ENCODE results near the gene RAB4A. TPM values are rescaled to one million over a fixed set of nuclear protein-coding genes. Genes with fewer than 3 reads are reported as not detected.

The RAB4A gene
- polyA plus RNA-seq, 3 donors, result 22.3 to 34.8 (median 34.5) TPM

DNA sequence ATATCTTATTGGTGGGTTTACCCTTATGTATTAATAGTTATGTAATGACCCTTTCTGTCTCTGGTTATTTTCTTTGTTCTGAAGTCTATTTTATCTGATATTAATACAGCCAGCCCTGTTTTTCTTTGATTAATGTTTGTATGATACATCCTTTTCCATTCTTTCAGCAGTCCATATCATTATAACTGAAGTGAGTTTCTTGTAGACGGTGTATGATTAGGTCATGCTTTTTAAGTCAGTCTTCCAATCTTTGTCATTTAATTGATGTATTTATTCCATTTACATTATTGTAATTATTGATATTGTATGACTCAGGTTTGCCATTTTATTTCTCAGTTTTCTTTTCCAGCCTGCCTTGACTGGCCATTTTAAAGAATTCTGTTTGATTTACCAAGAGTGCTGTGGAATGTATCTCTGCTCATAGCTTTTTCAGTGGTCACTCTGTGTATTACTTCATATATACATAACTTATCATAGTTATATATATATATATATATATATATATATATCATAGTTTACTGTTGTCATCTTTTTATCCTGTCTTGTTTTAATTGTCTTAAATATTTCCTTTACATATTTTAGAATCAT, 10.5 kb downstream of the RAB4A start:
- H3K79me2 ChIP-seq (ENCODE audit: insufficient read depth, low read length), result peaks cover 96% of the 10 kb centered on the region

DNA sequence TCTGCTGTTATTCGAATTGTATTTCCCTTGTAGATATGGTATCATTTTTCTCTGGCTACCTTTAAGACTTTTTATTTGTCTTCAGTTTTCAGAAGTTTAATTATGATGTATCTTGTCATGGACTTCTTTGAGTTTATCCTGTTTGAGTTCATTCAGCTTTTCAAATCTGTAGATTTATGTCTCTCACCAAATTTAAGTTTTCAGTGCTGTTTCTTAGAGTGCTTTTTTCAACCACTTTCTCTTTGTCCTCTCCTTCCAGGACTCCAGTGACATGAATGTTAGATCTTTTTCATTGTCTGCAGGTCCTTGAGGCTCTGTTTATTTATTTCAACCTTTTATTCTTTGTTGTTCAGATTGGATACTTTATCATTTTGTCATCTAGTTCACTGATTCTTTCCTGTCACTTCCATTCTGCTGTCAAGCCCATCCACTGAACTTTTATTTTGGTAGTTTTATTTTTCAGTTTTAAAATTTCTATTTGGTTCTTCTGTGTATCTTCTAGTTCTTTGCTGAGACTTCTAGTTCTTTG, 11.4 kb downstream of the RAB4A start:
- peaks cover 92% of the 10 kb centered on the region for H4K20me1 ChIP-seq (ENCODE audit: insufficient read depth, low read length)

More for the DNA sequence above, 10.5 kb downstream of the RAB4A start:
- Histone ChIP-seq H3K9me3 (replicated peaks in 1 of 2; ENCODE audit: control insufficient read depth in 1 of 2, insufficient read depth in 1 of 2, low read length in 2 of 2) (no peaks in the 10 kb centered on the region), H2AFZ (ENCODE audit: insufficient read depth, low read depth, low read length, poor library complexity, severe bottlenecking) (no peak overlapping the region), H3K4me1 (ENCODE audit: control insufficient read depth in 1 of 2, insufficient read depth in 2 of 2, low read length in 2 of 2) (peaks cover 0 to 15% of the 10 kb centered on the region in 2 donors), H3K4me3 (replicated peaks in 1 of 3; ENCODE audit: low read depth in 2 of 3, low read length in 3 of 3) (no peak overlapping the region), H3K4me2 (replicated peaks; ENCODE audit: extremely low read depth, low read length, poor library complexity, severe bottlenecking) (no peak overlapping the region), H3K27ac (ENCODE audit: low read depth in 1 of 2, low read length in 2 of 2) (no peak overlapping the region), H3K27me3 (ENCODE audit: control insufficient read depth in 2 of 2, insufficient read depth in 2 of 2, low read length in 2 of 2) (no peaks in the 10 kb centered on the region), H4K20me1 (ENCODE audit: insufficient read depth, low read length) (peaks cover 90% of the 10 kb centered on the region), H3K36me3 (replicated peaks in 1 of 2; ENCODE audit: control insufficient read depth in 1 of 2, insufficient read depth in 2 of 2, low read length in 2 of 2) (peaks cover 0 to 13% of the 10 kb centered on the region in 2 donors), H3K9ac (ENCODE audit: insufficient read depth, low read length, poor library complexity, severe bottlenecking) (no peak overlapping the region)
- Mint-ChIP-seq H3K27ac (no peak overlapping the region), H3K4me3 (no peak overlapping the region), H3K9me3 (no peaks in the 10 kb centered on the region), H3K27me3 (ENCODE audit: low read depth in 3 of 3) (no peaks in the 10 kb centered on the region), H3K4me1 (peaks cover 21% of the 10 kb centered on the region), H3K36me3 (peaks cover 13 to 18% of the 10 kb centered on the region in 2 donors)
- DNase-seq, result no peak
- TF ChIP-seq, protein P1, sequence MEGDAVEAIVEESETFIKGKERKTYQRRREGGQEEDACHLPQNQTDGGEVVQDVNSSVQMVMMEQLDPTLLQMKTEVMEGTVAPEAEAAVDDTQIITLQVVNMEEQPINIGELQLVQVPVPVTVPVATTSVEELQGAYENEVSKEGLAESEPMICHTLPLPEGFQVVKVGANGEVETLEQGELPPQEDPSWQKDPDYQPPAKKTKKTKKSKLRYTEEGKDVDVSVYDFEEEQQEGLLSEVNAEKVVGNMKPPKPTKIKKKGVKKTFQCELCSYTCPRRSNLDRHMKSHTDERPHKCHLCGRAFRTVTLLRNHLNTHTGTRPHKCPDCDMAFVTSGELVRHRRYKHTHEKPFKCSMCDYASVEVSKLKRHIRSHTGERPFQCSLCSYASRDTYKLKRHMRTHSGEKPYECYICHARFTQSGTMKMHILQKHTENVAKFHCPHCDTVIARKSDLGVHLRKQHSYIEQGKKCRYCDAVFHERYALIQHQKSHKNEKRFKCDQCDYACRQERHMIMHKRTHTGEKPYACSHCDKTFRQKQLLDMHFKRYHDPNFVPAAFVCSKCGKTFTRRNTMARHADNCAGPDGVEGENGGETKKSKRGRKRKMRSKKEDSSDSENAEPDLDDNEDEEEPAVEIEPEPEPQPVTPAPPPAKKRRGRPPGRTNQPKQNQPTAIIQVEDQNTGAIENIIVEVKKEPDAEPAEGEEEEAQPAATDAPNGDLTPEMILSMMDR (IDR thresholded peaks at IDR 0.05), result no peak
- intact Hi-C loops (cut with micrococcal nuclease), result no loop called here
- no CpG with 5 or more reads among the region's 1 CpG for WGBS (ENCODE audit: insufficient coverage)

More for the DNA sequence above, 11.4 kb downstream of the RAB4A start:
- H3K4me2 ChIP-seq (replicated peaks; ENCODE audit: extremely low read depth, low read length, poor library complexity, severe bottlenecking), result no peak overlapping the region
- H3K9me3 Mint-ChIP-seq, result no peaks in the 10 kb centered on the region
- no peak overlapping the region for H3K27ac ChIP-seq (ENCODE audit: low read depth in 1 of 2, low read length in 2 of 2)
- H3K4me3 ChIP-seq (replicated peaks in 1 of 3; ENCODE audit: low read depth in 2 of 3, low read length in 3 of 3), result no peak overlapping the region
- H3K27me3 ChIP-seq (ENCODE audit: control insufficient read depth in 2 of 2, insufficient read depth in 2 of 2, low read length in 2 of 2), result no peaks in the 10 kb centered on the region
- H2AFZ ChIP-seq (ENCODE audit: insufficient read depth, low read depth, low read length, poor library complexity, severe bottlenecking), result no peak overlapping the region
- peaks cover 96% of the 10 kb centered on the region for H3K79me2 ChIP-seq (ENCODE audit: insufficient read depth, low read length)
- H3K4me3 Mint-ChIP-seq, result no peak overlapping the region
- intact Hi-C loops (cut with micrococcal nuclease), result no loop called here
- peaks cover 20% of the 10 kb centered on the region for H3K4me1 Mint-ChIP-seq
- peaks cover 0 to 15% of the 10 kb centered on the region in 2 donors for H3K4me1 ChIP-seq (ENCODE audit: control insufficient read depth in 1 of 2, insufficient read depth in 2 of 2, low read length in 2 of 2)
- H3K36me3 ChIP-seq (replicated peaks in 1 of 2; ENCODE audit: control insufficient read depth in 1 of 2, insufficient read depth in 2 of 2, low read length in 2 of 2), result peaks cover under 1 to 12% of the 10 kb centered on the region in 2 donors
- H3K9me3 ChIP-seq (replicated peaks in 1 of 2; ENCODE audit: control insufficient read depth in 1 of 2, insufficient read depth in 1 of 2, low read length in 2 of 2), result no peaks in the 10 kb centered on the region
- WGBS (ENCODE audit: insufficient coverage), result no CpG with 5 or more reads among the region's 1 CpG
- H3K9ac ChIP-seq (ENCODE audit: insufficient read depth, low read length, poor library complexity, severe bottlenecking), result no peak overlapping the region
- H3K36me3 Mint-ChIP-seq, result peaks cover 22 to 23% of the 10 kb centered on the region in 2 donors
- no peaks in the 10 kb centered on the region for H3K27me3 Mint-ChIP-seq (ENCODE audit: low read depth in 3 of 3)
- no peak for DNase-seq
- TF ChIP-seq, protein P1 (IDR thresholded peaks at IDR 0.05), result no peak
- no peak overlapping the region for H3K27ac Mint-ChIP-seq

Measured in CD14-positive monocyte (primary cell).